SU-DHL-6 (cell line): ENCODE results near the gene GATD1.

Source experiments
- CTCF ChIP-seq: fragments of 200-600 bp; sonication (generic); IDR thresholded peaks from one replicate; pipeline ENCODE4 v1.5.1; 2017; ENCODE audit warnings: antibody characterized with exemption, mild to moderate bottlenecking, low read length, moderate library complexity; ENCODE audit not compliant: insufficient read depth, poor library complexity, severe bottlenecking
- EZH2phosphoT487 ChIP-seq: fragments of 200-600 bp; sonication (generic), shearing (Covaris generic); conservative IDR thresholded peaks from 2 replicates; pipeline ENCODE4 v1.6.1; 2018; ENCODE audit warnings: mild to moderate bottlenecking, antibody characterized with exemption, low read length, moderate library complexity, mixed read lengths

- TF ChIP-seq EZH2phosphoT487 (no peak), CTCF (no peak)
Observed at GRCh38 chr11:823441-824291, 46.4 kb upstream of the GATD1 start.
